ENCODE measurements around the gene JSRP1. TPM values are rescaled to one million over a fixed set of nuclear protein-coding genes. Genes with fewer than 3 reads are reported as not detected.

Gene JSRP1
- total RNA-seq, 1 donor from 2014 or later: 67.8 TPM

- no peak for DNase-seq
These were observed 39.6 kb downstream of the JSRP1 start for GRCh38 chr19:2216361-2217225.

- no peak for DNase-seq
These were observed 40.9 kb downstream of the JSRP1 start for GRCh38 chr19:2215281-2215751.

GRCh38 chr19:2214251-2214650 lies 42.0 kb downstream of the JSRP1 start:
- peak; percentile 88 for DNase-seq

DNA sequence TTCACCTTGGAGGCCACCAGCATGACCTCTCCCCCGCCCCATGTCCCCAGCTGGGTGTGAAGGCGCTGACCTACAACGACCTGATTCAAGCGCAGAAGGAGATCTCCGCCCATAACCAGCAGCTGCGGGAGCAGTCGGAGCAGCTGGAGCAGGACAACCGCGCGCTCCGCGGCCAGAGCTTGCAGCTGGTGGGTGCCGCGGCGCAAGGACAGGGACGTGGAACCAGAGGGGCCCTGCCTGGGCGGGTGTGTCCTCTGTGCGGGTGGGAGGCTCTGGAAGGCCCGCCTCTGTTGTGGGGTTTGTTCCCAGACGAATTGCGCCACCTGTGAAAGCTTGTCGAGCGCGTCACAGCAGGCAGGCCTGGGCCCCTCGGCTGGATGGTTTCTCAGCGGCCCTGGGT lies 42.4 kb downstream of the JSRP1 start:
- DNase-seq: peak; percentile 96

- no peak for DNase-seq
These were observed 43.1 kb downstream of the JSRP1 start for GRCh38 chr19:2212861-2213711.

GRCh38 chr19:2210987-2211740 lies 45.1 kb downstream of the JSRP1 start:
- DNase-seq: no peak

GRCh38 chr19:2210206-2210605 lies 46.0 kb downstream of the JSRP1 start:
- no peak for DNase-seq

GRCh38 chr19:2209408-2209807 lies 46.8 kb downstream of the JSRP1 start:
- DNase-seq: no peak

GRCh38 chr19:2208975-2209374 lies 47.2 kb downstream of the JSRP1 start:
- no peak for DNase-seq

- DNase-seq: peak; percentile 95
These were observed 48.0 kb downstream of the JSRP1 start for GRCh38 chr19:2207991-2208860.

GRCh38 chr19:2207008-2207407 lies 49.2 kb downstream of the JSRP1 start:
- DNase-seq: no peak

DNA sequence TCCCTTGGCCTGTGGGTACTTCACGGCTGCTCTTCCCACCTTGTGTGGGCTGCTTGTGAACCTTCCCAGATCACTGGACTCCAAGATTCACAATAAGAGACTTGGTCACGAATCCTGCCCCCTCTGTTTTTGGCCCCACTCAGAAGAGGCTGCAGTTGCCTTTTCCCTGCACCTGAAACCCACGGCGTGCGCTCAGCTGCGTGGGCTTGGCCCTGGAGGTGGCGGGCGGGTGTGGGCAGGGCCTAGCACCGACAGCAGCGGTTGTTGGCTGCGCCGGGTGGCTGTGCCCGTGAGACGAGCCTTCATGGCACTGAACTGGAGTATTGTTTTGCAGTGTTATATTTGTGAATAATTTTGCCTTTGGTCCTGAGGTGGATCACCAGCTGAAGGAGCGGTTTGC lies 53.9 kb downstream of the JSRP1 start:
- no peak for DNase-seq

Small RNAs within 50 kb of the gene (small RNA-seq; reads per million reads assigned to genes)
- gene MIR1227 (ENCODE audit: low replicate concordance): not detected

Other genes starting within 250 kb of the JSRP1 start
- gene BTBD2, start 240.7 kb downstream of the JSRP1 start, total RNA-seq: 59.7 TPM
- gene MKNK2, start 205.2 kb downstream of the JSRP1 start, total RNA-seq: 115 TPM
- gene MOB3A, start 160.1 kb downstream of the JSRP1 start, total RNA-seq: 24.4 TPM
- 3.1 TPM for gene IZUMO4, start 159.5 kb downstream of the JSRP1 start, total RNA-seq
- gene AP3D1, start 104.9 kb downstream of the JSRP1 start, total RNA-seq: 44.9 TPM
- 16.9 TPM for gene DOT1L, start 92.5 kb downstream of the JSRP1 start, total RNA-seq
- gene PLEKHJ1, start 20.1 kb downstream of the JSRP1 start, total RNA-seq: 88.1 TPM
- 44.8 TPM for gene SF3A2, start 19.6 kb downstream of the JSRP1 start, total RNA-seq
- 1.4 TPM for gene AMH, start 7.1 kb downstream of the JSRP1 start, total RNA-seq
- not detected for gene PEAK3, start 25.8 kb upstream of the JSRP1 start, total RNA-seq
- 0.21 TPM for gene LINGO3, start 51.7 kb upstream of the JSRP1 start, total RNA-seq
- gene LSM7, start 72.2 kb upstream of the JSRP1 start, total RNA-seq: 88.5 TPM
- gene SPPL2B, start 72.3 kb upstream of the JSRP1 start, total RNA-seq: 49.2 TPM
- gene TMPRSS9, start 103.8 kb upstream of the JSRP1 start, total RNA-seq: 0.31 TPM
- gene TIMM13, start 171.2 kb upstream of the JSRP1 start, total RNA-seq: 47.2 TPM
- 71.3 TPM for gene LMNB2, start 200.5 kb upstream of the JSRP1 start, total RNA-seq
- gene GADD45B, start 219.7 kb upstream of the JSRP1 start, total RNA-seq: 32.4 TPM

All from tongue (tissue), 3 donors.